HepG2 (cell line): ENCODE measurements around the gene CHID1. TPM values are rescaled to one million over a fixed set of nuclear protein-coding genes. Genes with fewer than 3 reads are reported as not detected.

ENCODE experiments used
- ATAC-seq: fragments of 200-7000 bp; cut with Tn5 transposase; 3 replicates; pipeline ENCODE4 v1.9.1; 2020; ENCODE audit warnings: mild to moderate bottlenecking, moderate library complexity
- BruUV-seq: library from RNA; stranded (reverse); fragments of 400-500 nt; replicated peaks from 2 replicates; lab custom pipeline; 2021; lab: Mats Ljungman, UMichigan
- CTCF ChIA-PET: fragments of 300-600 bp; formaldehyde crosslinking; extraction: SDS; loops from one replicate; lab custom pipeline; 2021; ENCODE audit warnings: low total read pairs, inconsistent platforms, low intra/inter-chr PET ratio; lab: Yijun Ruan, JAX
- POLR2A ChIA-PET: fragments of 350-600 bp; sonication (Branson Sonifier 250); formaldehyde crosslinking; loops from one replicate; lab custom pipeline; 2020; ENCODE audit warnings: antibody characterized with exemption, inconsistent platforms; lab: Yijun Ruan, JAX
- DNase-seq: peaks from one replicate; pipeline ENCODE4 v3.0.0-alpha.2; 2015; ENCODE audit warnings: low spot score
- FAIRE-seq: peaks from 3 replicates; lab custom pipeline; 2011; peaks lifted over from hg19 to GRCh38; lab: Jason Lieb, UNC
- H2AFZ ChIP-seq: one replicate; pipeline ENCODE4 v1.6.1; 2011; ENCODE audit warnings: low read length, inconsistent platforms
- H3K27ac ChIP-seq: fragments of 300-600 bp; 3 replicates; pipeline ENCODE4 v1.8.0; 2011; ENCODE audit warnings: mixed run types, mild to moderate bottlenecking, mixed read lengths, low read length, inconsistent platforms; ENCODE audit not compliant: insufficient read depth; ENCODE audit errors: extremely low read length
- H3K27me3 ChIP-seq, 2 experiments: fragments of 200-600 bp in 1 of 2; 2 replicates in 1 of 2; 3 replicates in 1 of 2; pipeline versions ENCODE4 v1.6.0 to v1.8.0; 2011; ENCODE audit warnings: low read length in 2 of 2, mild to moderate bottlenecking in 2 of 2, moderate library complexity in 2 of 2, inconsistent platforms in 1 of 2; ENCODE audit not compliant: insufficient read depth in 2 of 2, control insufficient read depth in 1 of 2
- H3K36me3 ChIP-seq, 2 experiments: fragments of 200-600 bp in 1 of 2; replicated peaks in 1 of 2; 2 replicates in 1 of 2; 3 replicates in 1 of 2; pipeline versions ENCODE4 v1.5.1 to v1.8.0; 2011; ENCODE audit warnings: low read length in 2 of 2, inconsistent platforms in 1 of 2; ENCODE audit not compliant: insufficient read depth in 2 of 2, control insufficient read depth in 1 of 2
- H3K4me1 ChIP-seq: 2 replicates; pipeline ENCODE4 v1.5.1; 2012; ENCODE audit warnings: low read length, inconsistent platforms; ENCODE audit not compliant: insufficient read depth
- H3K4me2 ChIP-seq: 2 replicates; pipeline ENCODE4 v1.6.0; 2011; ENCODE audit warnings: low read depth, low read length, inconsistent platforms
- H3K4me3 ChIP-seq, 3 experiments: fragments of 200-600 bp in 1 of 3; sonication (generic), shearing (Covaris generic) in 1 of 3; replicated peaks in 1 of 3; 2 replicates each; pipeline ENCODE4 v1.5.1; 2011 to 2016; ENCODE audit warnings: low read length in 3 of 3, inconsistent platforms in 2 of 3, low read depth in 2 of 3, mild to moderate bottlenecking in 2 of 3, control low read depth in 1 of 3, mixed read lengths in 1 of 3; ENCODE audit not compliant: insufficient read depth in 1 of 3
- H3K79me2 ChIP-seq: one replicate; pipeline ENCODE4 v1.6.1; 2011; ENCODE audit warnings: low read length, inconsistent platforms; ENCODE audit not compliant: insufficient read depth
- H3K9ac ChIP-seq: 2 replicates; pipeline ENCODE4 v1.6.0; 2011; ENCODE audit warnings: mild to moderate bottlenecking, low read depth, low read length, inconsistent platforms; ENCODE audit not compliant: insufficient read depth
- H3K9me3 ChIP-seq: 2 replicates; pipeline ENCODE4 v1.5.1; 2012; ENCODE audit warnings: mild to moderate bottlenecking, low read length
- H4K20me1 ChIP-seq: 2 replicates; pipeline ENCODE4 v1.6.0; 2011; ENCODE audit warnings: inconsistent platforms, mild to moderate bottlenecking, low read length, moderate library complexity; ENCODE audit not compliant: insufficient read depth
- AKAP8 ChIP-seq: sonication (generic); formaldehyde crosslinking; IDR thresholded peaks from 2 replicates; pipeline ENCODE4 v1.5.1; 2020; ENCODE audit warnings: mild to moderate bottlenecking, missing genetic modification reagents
- CAMTA2 ChIP-seq: sonication (generic); formaldehyde crosslinking; IDR thresholded peaks from 2 replicates; pipeline ENCODE4 v1.4.0; 2020; ENCODE audit warnings: mild to moderate bottlenecking, missing genetic modification reagents, borderline replicate concordance
- MLXIP ChIP-seq: sonication (generic); formaldehyde crosslinking; IDR thresholded peaks from 2 replicates; pipeline ENCODE4 v1.9.0; 2021; ENCODE audit warnings: missing genetic modification reagents, borderline replicate concordance
- STAG1 ChIP-seq: sonication (generic); formaldehyde crosslinking; IDR thresholded peaks from 2 replicates; pipeline ENCODE4 v1.4.0; 2020; ENCODE audit warnings: missing genetic modification reagents
- TFAP4 ChIP-seq: sonication (generic); IDR thresholded peaks from 2 replicates; pipeline ENCODE4 v1.6.1; 2016; ENCODE audit warnings: low read depth, borderline replicate concordance
- TRIM22 ChIP-seq: fragments of 450-650 bp; IDR thresholded peaks from 2 replicates; pipeline ENCODE4 v1.6.1; 2017
- ZFP1 ChIP-seq: IDR thresholded peaks from 2 replicates; pipeline ENCODE4 v1.6.1; 2016
- ZFP62 ChIP-seq: sonication (generic); formaldehyde crosslinking; IDR thresholded peaks from 2 replicates; pipeline ENCODE4 v1.4.0; 2020; ENCODE audit warnings: missing genetic modification reagents
- ZNF878 ChIP-seq: sonication (generic); formaldehyde crosslinking; IDR thresholded peaks from 2 replicates; pipeline ENCODE4 v1.8.1; 2023; ENCODE audit warnings: mild to moderate bottlenecking, missing genetic modification reagents, moderate library complexity
- WGBS: methylation state at CpG from one replicate; pipeline ENCODE4 v1.1.6; 2017; ENCODE audit warnings: low lambda C conversion rate; 5-methylcytosine and 5-hydroxymethylcytosine counted together
- in situ Hi-C: cut with HindIII; loops from 2 replicates; pipeline ENCODE4 v1.10.0; 2017; ENCODE audit warnings: low pct_unique_long_range_greater_than_20kb; ENCODE audit not compliant: extremely low pct_ligation_motif_present
- intact Hi-C: fragments of 100-400 bp; cut with micrococcal nuclease; formaldehyde crosslinking; loops from one replicate; pipeline ENCODE4 v1.10.0; 2022; ENCODE audit not compliant: unreplicated experiment
- polyA plus RNA-seq, 8 experiments: library from polyadenylated mRNA; depleted of rRNA in 3 of 8; stranded (reverse) in 7 of 8; unstranded in 1 of 8; fragments of >200 nt; fragmentation: Illumina TruSeq in 4 of 8; extraction: Trizol in 4 of 8; gene quantifications; 2 replicates each; pipeline versions ENCODE4 v1.2.1 to v1.2.3, GENCODE V29; 2011 to 2016; ENCODE audit warnings: low read depth in 4 of 8, missing spikeins in 1 of 8, mixed read lengths in 1 of 8; ENCODE audit not compliant: insufficient read depth in 1 of 8
- total RNA-seq, 5 experiments: library from RNA; depleted of rRNA; stranded (reverse); fragments of >200 nt; fragmentation: Illumina TruSeq; extraction: Trizol; gene quantifications; 2 replicates each; pipeline ENCODE4 v1.2.3, GENCODE V29; 2016; ENCODE audit warnings: low read depth in 1 of 5
- TF ChIP-seq, protein P1 (sequence below): sonication (generic); formaldehyde crosslinking; IDR thresholded peaks from 2 replicates; pipeline ENCODE4 v1.4.0; 2020; ENCODE audit warnings: missing genetic modification reagents, borderline replicate concordance

Gene CHID1
- total and polyA plus RNA-seq, 2 of the 13 experiments (the other 11 are each of a cell fraction or from before 2014, with no cell fraction given), result 65.1 to 93.6 TPM

DNA sequence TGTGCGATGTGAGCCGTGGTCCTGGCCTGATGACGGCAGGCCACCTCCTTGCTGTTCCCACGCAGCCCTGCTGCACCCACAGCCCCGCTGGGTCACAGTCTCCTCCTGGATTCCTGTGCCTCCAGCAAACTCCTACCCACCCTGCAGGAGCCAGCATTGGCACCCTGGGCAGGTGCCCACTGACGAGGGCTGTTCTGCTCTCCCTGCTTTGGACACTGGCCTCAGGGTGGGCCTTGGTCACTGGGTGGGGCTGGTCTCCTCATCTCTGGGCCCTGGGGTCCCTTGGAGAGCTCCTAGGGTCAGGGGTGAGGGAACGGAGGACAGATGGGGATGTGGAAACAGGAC, 55.3 kb downstream of the CHID1 start (continued):
- no peak for TF ChIP-seq MLXIP (CRISPR knock-in tag)
- no peak for TF ChIP-seq CAMTA2 (CRISPR knock-in tag)

GRCh38 chr11:854601-855329, 55.8 kb downstream of the CHID1 start:
- in situ Hi-C loops (no loop called here), intact Hi-C loops (no loop called here)
- Histone ChIP-seq H4K20me1 (no peaks in the 10 kb centered on the region; the same call in 1 of the 2 replicates), H3K4me2 (no peak overlapping the region), H3K4me1 (no peaks in the 10 kb centered on the region), H3K36me3 (no peaks in the 10 kb centered on the region; a peak in 1 of 5 replicates), H3K79me2 (no peaks in the 10 kb centered on the region), H3K27ac (no peak overlapping the region), H3K4me3 (no peak overlapping the region), H2AFZ (no peak overlapping the region), H3K27me3 (no peaks in the 10 kb centered on the region), H3K9ac (no peak overlapping the region), H3K9me3 (no peaks in the 10 kb centered on the region)
- ChIA-PET POLR2A (interaction anchor here (1.7 kb wide), 1 partner anchor 28 kb away, joined by 4 read pairs; no protein-coding TSS in a partner anchor), CTCF (no interaction called here)
- DNase-seq (no peak), ATAC-seq (no peak), FAIRE-seq (no peak)
- 100% methylated on average over 1 of the region's 20 CpGs for WGBS
- no TSS peak for BruUV-seq
- TF ChIP-seq, protein P1, sequence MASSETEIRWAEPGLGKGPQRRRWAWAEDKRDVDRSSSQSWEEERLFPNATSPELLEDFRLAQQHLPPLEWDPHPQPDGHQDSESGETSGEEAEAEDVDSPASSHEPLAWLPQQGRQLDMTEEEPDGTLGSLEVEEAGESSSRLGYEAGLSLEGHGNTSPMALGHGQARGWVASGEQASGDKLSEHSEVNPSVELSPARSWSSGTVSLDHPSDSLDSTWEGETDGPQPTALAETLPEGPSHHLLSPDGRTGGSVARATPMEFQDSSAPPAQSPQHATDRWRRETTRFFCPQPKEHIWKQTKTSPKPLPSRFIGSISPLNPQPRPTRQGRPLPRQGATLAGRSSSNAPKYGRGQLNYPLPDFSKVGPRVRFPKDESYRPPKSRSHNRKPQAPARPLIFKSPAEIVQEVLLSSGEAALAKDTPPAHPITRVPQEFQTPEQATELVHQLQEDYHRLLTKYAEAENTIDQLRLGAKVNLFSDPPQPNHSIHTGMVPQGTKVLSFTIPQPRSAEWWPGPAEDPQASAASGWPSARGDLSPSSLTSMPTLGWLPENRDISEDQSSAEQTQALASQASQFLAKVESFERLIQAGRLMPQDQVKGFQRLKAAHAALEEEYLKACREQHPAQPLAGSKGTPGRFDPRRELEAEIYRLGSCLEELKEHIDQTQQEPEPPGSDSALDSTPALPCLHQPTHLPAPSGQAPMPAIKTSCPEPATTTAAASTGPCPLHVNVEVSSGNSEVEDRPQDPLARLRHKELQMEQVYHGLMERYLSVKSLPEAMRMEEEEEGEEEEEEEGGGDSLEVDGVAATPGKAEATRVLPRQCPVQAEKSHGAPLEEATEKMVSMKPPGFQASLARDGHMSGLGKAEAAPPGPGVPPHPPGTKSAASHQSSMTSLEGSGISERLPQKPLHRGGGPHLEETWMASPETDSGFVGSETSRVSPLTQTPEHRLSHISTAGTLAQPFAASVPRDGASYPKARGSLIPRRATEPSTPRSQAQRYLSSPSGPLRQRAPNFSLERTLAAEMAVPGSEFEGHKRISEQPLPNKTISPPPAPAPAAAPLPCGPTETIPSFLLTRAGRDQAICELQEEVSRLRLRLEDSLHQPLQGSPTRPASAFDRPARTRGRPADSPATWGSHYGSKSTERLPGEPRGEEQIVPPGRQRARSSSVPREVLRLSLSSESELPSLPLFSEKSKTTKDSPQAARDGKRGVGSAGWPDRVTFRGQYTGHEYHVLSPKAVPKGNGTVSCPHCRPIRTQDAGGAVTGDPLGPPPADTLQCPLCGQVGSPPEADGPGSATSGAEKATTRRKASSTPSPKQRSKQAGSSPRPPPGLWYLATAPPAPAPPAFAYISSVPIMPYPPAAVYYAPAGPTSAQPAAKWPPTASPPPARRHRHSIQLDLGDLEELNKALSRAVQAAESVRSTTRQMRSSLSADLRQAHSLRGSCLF (CRISPR knock-in tag), result no peak
- TF ChIP-seq TFAP4 (no peak), TRIM22 (no peak), ZNF878 (CRISPR knock-in tag) (no peak), STAG1 (CRISPR knock-in tag) (no peak), AKAP8 (no peak), ZFP62 (CRISPR knock-in tag) (no peak), ZFP1 (CRISPR knock-in tag) (no peak)
